Measurements from ENCODE around the gene FSTL1.

GRCh38 chr3:120481081-120481480 is 30.3 kb upstream of the FSTL1 start:
- TF ChIP-seq MYC (IDR thresholded peaks at IDR 0.05; ENCODE audit: low read depth, low read length) = no peak
- no peak for TF ChIP-seq POLR2A (IDR thresholded peaks at IDR 0.05; ENCODE audit: extremely low read depth, insufficient read length)
- no peak for TF ChIP-seq CTCF (IDR thresholded peaks at IDR 0.05; ENCODE audit: low read depth, low read length)
- TF ChIP-seq MAX (IDR thresholded peaks at IDR 0.05; ENCODE audit: low read depth, low read length) = no peak
